HCT116 (cell line): ENCODE results near the gene ALB.

ENCODE experiments used
- CTCF ChIP-seq, 3 experiments: fragments of 200-600 bp in 1 of 3; sonication (generic) in 1 of 3; IDR thresholded peaks in 2 of 3; conservative IDR thresholded peaks in 1 of 3; 2 replicates each; pipeline ENCODE4 v1.5.1; 2012 to 2017; ENCODE audit warnings: low read depth in 2 of 3, low read length in 2 of 3, antibody characterized with exemption in 1 of 3, borderline replicate concordance in 1 of 3, control low read depth in 1 of 3, mild to moderate bottlenecking in 1 of 3, mixed read lengths in 1 of 3, mixed run types in 1 of 3, moderate library complexity in 1 of 3; ENCODE audit not compliant: insufficient read depth in 1 of 3
- EZH2 ChIP-seq: fragments of 200-600 bp; sonication (generic); IDR thresholded peaks from 2 replicates; pipeline ENCODE4 v1.6.1; 2017; ENCODE audit warnings: antibody characterized with exemption, mixed run types
- EZH2phosphoT487 ChIP-seq: fragments of 200-600 bp; IDR thresholded peaks from 2 replicates; pipeline ENCODE4 v1.6.1; 2018; ENCODE audit warnings: antibody characterized with exemption, borderline replicate concordance
- JUND ChIP-seq: IDR thresholded peaks from 2 replicates; pipeline ENCODE4 v1.6.1; 2012
- POLR2A ChIP-seq: IDR thresholded peaks from 2 replicates; pipeline ENCODE4 v1.7.0; 2011; ENCODE audit warnings: borderline replicate concordance; ENCODE audit not compliant: insufficient read depth, insufficient read length; ENCODE audit errors: extremely low read depth
- POLR2AphosphoS5 ChIP-seq: IDR thresholded peaks from 2 replicates; pipeline ENCODE4 v1.6.1; 2011; ENCODE audit warnings: mild to moderate bottlenecking, low read depth, low read length, moderate library complexity
- RAD21 ChIP-seq: IDR thresholded peaks from 2 replicates; pipeline ENCODE4 v1.6.1; 2012; ENCODE audit warnings: low read depth, mild to moderate bottlenecking
- REST ChIP-seq: IDR thresholded peaks from 2 replicates; pipeline ENCODE4 v1.6.1; 2012; ENCODE audit warnings: low read depth
- YY1 ChIP-seq: IDR thresholded peaks from 2 replicates; pipeline ENCODE4 v1.6.1; 2011; ENCODE audit warnings: low read length, low read depth, moderate library complexity, mild to moderate bottlenecking; ENCODE audit not compliant: insufficient replicate concordance; ENCODE audit errors: extremely low read depth
- ZFX ChIP-seq: fragments of 450-650 bp; IDR thresholded peaks from 2 replicates; pipeline ENCODE4 v1.6.1; 2017

- TF ChIP-seq CTCF (IDR thresholded peaks at IDR 0.05 in 2 of 3, conservative IDR thresholded peaks at IDR 0.05 in 1 of 3; ENCODE audit: borderline replicate concordance in 1 of 3, insufficient read depth in 1 of 3, low read depth in 2 of 3, low read length in 2 of 3) (no peak), POLR2AphosphoS5 (no peak), RAD21 (no peak), YY1 (no peak), EZH2 (no peak), JUND (no peak), POLR2A (no peak), EZH2phosphoT487 (no peak), ZFX (no peak), REST (no peak)
These were observed 11.7 kb downstream of the ALB start for GRCh38 chr4:73415807-73416238.
